Right lobe of liver (tissue), 4 donors: ENCODE data around the gene HIPK1.

ENCODE experiments used
- POLR2A ChIP-seq: fragments of 450-650 bp; IDR thresholded peaks from one replicate; pipeline ENCODE4 v1.6.1; 2017; ENCODE audit warnings: antibody characterized with exemption, mild to moderate bottlenecking
- TF ChIP-seq, protein P1 (sequence below), 4 donors: fragments of 200-600 bp in 3 of 4; fragments of 450-650 bp in 1 of 4; IDR thresholded peaks; one replicate each; pipeline versions ENCODE4 v1.5.1 to v1.8.0; 2016 to 2022; ENCODE audit warnings: antibody characterized with exemption in 4 of 4, mild to moderate bottlenecking in 2 of 4
- donor health status: DM: no; HTN: no; CAD: no.
- donor health status: DM: no; HTN: no; CAD: no.
- donor health status: DM: no; HTN: yes; CAD: no.

DNA sequence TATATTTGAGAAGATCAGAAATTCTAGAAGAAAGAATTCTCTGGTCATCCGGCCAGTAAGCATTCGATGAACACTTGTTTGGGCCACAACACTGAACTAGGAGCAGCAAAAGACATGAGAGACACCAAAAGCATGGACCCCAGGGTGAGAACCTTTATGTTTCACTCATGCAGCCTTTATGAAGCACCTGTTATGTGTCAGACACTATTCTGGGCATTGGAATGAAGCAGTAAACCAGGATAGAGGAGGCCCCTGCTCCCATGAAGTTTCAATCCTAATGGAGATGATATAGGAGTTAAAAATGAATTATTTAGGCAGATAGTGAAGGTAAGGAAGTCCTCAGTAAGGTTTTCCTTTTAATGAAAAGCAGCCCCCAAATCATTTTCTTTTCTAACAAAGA, 93.8 kb downstream of the HIPK1 start:
- TF ChIP-seq, protein P1, sequence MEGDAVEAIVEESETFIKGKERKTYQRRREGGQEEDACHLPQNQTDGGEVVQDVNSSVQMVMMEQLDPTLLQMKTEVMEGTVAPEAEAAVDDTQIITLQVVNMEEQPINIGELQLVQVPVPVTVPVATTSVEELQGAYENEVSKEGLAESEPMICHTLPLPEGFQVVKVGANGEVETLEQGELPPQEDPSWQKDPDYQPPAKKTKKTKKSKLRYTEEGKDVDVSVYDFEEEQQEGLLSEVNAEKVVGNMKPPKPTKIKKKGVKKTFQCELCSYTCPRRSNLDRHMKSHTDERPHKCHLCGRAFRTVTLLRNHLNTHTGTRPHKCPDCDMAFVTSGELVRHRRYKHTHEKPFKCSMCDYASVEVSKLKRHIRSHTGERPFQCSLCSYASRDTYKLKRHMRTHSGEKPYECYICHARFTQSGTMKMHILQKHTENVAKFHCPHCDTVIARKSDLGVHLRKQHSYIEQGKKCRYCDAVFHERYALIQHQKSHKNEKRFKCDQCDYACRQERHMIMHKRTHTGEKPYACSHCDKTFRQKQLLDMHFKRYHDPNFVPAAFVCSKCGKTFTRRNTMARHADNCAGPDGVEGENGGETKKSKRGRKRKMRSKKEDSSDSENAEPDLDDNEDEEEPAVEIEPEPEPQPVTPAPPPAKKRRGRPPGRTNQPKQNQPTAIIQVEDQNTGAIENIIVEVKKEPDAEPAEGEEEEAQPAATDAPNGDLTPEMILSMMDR (IDR thresholded peaks at IDR 0.05) = no peak
- no peak for TF ChIP-seq POLR2A
